ENCODE measurements around the gene SH3YL1. TPM values are rescaled to one million over a fixed set of nuclear protein-coding genes. Genes with fewer than 3 reads are reported as not detected.

The SH3YL1 gene, protein sequence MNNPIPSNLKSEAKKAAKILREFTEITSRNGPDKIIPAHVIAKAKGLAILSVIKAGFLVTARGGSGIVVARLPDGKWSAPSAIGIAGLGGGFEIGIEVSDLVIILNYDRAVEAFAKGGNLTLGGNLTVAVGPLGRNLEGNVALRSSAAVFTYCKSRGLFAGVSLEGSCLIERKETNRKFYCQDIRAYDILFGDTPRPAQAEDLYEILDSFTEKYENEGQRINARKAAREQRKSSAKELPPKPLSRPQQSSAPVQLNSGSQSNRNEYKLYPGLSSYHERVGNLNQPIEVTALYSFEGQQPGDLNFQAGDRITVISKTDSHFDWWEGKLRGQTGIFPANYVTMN
- 71.0 TPM for total RNA-seq

DNA sequence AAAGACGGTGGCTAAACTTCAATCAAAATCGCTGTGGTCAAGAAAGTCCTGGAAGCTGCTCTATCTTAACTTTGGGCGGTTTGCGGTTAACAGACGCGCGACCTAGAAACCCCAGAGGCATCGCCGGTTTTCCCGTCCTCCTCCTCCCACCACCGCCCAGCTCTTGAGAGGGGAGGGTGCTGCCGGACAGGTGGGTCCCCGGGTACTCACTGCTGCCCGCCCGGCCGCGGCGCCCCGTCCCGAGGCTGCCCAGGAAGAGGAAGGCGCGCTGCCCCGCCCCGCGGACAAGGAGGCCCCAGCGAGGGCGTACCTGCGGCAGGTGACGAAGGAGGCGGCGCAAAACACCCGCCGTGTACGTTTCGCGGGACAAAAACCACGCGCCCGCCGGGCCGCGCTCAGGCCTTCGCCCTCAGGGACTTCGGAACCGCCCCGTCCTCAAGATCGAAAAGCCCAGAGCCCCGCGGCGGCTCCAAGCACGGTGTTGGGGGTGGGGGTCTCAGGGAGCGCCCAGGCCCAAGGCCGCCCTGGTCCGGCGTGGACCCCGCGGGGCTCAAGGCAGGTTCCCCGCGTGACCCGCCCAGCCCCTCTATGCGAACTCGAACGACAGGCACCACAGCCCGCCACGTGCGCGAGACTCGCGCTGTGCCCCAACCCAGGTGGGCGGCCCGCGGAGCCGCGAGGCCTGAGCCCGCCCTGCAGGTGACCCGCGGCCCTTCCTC is at the start of gene SH3YL1:
Gene SH3YL1, minus strand, starts transcription at position 259 of the 719 bp plus-strand sequence. Its CDS starts 48 bp downstream, at position 211.
- peak; percentile 20 for DNase-seq

DNA sequence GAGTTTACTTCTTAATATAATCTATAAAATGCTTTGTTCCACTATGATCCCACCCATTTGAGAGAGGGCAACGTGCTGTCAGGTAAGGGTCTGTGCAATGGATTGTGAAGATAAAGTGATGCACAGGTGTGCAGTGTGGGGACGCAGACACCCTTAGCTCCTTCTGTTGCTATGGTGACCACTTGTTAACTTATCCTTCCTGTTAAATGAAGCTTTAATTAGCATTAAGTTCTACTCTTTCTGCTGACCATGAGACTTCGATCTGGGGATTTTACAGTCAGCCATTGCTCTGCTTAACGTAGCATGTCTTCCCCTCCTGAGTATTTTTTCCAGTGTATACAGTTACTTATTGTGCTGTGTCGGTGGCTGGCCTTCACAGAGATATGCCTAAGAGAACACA is 47.2 kb upstream of the SH3YL1 start:
- DNase-seq = no peak

DNA sequence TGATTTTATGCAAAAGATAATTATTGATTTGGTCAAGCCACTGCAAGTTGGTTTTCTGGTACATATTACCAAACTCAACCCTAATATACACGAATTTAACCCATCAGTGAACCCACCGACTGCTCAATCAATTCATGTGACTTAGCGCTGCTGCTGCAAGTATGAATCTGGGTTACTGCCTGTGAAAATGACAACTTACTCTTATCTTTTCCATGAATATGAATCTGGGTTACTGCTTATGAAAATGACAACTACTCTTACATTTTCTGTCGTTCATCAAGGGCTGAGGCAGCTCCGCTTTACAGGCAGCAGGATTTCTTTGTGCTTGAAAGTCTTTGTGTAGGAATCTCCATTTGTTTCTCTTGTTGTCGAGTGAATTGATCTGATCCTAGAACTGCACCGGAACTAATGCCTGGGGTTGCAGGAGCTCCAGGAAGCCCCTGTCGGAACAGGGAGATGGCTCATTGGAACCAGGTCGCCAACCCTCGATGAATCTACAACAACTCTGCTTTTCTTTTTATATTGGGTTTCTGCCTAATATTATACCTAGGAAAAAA is 46.2 kb upstream of the SH3YL1 start:
- DNase-seq = no peak

DNA sequence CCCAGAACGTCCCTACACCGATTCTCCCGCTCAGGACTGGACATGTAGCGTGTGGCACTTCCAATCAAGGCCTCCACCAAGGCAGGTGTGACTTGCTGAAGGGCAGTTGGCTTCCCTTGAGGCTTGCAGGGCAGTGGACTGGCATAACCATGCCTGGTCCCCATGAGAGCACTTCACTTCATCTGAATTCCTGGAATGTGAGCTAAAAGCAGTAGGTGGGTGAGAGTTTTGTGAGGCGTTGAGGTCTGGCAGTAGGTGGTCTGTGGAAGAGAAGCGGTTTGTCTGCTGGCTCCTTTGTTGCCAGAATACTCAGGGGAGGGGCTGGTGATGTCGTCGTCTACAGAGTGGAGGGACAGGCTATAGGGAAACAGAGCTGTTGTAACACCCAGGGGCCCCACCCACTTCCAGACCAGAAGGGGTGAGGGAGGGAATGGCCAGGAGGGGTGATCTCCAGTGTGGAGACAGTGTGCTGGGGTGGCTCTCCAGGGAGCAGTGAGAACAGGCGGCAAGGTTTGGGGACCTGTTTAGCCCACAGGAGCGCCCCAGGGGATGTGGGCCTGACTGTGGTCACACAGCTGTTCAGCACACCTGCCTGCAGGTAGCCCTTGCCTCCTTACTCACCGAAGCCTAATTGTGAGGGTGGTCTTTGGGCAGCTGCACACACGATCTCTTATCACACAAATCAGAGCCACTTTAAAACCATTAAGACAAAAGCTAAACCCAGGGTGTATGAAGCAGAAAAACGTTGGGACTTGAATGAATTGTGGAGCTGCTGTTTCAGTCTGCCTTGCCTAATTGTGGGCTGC is 45.5 kb upstream of the SH3YL1 start:
- no peak for DNase-seq

DNA sequence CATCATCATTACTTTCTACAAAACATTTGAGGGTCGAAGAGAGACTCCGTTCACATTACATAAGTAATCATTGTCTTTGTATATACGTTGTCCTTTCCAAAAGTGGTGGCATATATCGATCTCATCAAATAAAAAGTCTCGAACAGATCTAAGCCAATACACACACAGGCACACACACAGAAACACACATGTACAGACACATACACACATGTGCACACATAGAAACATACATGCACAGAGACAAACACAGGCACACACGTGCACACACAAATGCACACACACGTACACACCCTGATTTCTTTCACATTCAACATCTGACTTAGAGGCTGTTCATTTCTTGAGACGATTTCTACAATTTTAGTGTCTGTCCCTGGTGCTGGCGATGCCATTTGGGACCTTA is 41.5 kb upstream of the SH3YL1 start:
- no peak for DNase-seq

DNA sequence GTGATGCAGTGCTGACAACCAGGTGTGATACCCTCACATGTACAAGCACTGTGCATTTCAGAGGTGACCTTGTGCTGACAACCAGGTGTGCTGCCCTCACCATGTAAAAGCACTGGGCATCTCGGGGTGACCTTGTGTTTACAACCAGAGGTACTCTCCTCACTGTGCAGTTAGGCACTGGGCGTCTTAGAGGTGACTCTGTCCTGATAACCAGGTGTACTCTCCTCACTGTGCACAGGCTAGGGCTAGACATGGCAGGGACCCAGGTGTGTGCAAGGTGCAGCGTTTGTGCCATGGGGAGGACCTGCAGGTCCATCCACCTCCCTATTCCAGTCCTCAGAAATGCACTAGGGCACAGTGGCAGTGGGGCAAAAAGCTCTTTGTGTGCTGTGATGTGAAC is 32.5 kb upstream of the SH3YL1 start:
- no peak for DNase-seq

DNA sequence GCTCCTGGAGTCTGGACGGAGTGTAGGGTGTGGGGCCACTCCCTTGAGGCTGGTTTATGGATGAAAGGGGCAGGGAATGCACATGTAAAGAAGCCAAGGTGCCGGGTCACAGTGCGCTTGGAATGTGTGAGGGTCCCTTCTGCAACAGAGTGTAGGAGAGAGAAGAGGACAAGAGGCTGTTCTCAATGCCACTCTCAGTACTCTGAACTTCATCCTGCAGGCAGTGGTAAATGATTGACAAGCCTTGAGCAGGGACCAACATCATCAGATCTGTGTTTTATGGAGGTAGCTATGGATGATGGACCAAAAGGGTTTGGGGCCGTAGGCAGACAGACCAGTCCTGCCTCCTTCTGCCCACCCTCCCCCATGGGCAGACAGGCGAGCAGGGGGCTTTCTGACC is 31.3 kb upstream of the SH3YL1 start:
- DNase-seq = no peak

DNA sequence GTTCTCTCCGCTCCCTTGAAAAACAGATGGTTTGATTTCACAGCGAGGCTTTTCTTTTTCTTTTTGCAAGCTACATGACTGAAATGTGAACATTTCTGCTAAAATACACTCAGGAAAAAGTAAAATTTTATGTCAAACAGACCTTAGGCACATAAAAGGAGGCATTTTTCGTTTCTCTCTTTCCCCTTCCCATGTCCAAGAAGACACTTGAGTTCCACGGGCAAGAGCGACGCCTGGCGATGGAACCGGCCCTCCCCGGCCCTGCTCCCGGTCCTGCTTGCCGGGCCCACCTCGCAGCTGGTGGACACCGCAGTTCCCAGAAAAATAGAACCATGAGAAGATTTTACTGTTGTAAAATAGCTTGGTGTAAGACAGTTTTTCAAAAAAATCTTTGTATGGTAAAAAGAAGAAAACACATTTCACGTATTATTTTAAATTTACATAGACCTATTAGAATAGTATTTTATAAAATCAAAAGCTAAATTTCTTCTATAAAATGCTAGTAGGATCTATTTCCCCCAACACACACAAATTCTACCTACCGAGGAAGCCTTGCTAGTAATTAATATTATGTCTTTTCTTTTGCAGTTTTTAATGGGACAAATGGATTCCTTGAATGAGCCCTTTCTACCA is 26.4 kb upstream of the SH3YL1 start:
- peak; percentile 89 for DNase-seq

DNA sequence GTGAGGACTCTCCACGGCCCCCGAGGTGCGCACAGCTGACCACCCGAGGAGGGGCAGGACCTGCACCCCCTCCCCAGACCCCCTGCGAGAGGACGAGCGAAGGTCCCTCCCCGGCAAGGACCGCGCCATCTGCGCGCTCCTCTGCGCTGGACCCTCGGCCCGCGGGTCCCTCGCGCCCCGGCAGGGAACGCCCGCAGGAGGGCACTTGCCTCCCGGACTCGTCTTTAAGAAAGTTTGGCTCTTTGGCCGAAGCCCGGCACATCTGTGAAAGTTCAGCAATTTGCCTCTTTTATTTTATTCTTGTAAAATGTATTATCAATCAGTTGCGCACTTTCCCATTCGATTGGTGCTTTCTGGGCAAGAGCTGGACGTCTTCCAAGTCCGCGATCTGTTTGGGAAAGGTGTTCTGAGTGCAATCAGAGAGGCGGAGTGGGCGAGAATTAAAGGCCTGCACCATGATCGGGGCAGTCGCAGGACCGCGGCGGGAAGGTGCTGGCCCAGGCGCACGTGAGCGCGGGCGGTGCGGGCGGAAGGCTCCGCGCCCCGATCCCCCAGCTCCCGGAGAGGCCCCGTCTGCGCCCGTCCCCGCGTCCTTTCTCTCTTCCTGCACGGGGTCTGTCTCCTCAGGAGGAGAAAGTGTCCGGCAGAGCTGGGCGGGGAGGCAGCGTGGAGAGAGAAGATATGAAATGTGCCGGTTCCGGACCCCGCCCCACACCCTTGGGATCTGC is 25.7 kb upstream of the SH3YL1 start:
- peak; percentile 24 for DNase-seq

DNA sequence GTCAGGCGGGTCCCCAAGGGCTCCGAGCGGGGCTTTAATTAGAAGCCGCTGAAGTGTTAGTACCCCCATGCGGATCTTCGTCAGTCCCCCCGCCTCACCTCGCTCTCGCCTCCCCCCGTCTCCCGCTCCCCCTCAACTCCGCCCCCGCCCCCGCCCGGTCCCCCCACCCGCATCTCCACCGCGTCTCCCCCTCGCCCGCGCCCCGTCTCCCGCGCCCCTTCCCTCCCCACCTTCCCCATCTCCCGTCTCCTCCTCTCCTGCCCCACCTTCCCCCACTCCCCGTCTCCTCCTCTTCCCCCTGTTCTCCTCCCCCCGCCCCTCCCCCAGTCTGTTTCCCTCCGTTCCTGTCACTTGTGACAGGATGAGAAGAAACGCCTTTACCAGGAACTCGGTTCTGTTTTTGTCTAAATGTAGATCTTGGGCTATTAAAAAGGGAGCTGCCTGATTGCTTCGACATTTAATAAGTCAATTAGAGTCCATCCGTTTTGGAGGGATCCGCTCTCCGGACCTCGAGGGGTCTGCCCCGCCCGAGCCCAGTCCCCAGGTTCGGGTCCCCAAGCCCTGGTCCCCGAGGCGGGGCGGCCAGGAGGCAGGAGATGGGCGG is 25.0 kb upstream of the SH3YL1 start:
- peak; percentile 19 for DNase-seq

DNA sequence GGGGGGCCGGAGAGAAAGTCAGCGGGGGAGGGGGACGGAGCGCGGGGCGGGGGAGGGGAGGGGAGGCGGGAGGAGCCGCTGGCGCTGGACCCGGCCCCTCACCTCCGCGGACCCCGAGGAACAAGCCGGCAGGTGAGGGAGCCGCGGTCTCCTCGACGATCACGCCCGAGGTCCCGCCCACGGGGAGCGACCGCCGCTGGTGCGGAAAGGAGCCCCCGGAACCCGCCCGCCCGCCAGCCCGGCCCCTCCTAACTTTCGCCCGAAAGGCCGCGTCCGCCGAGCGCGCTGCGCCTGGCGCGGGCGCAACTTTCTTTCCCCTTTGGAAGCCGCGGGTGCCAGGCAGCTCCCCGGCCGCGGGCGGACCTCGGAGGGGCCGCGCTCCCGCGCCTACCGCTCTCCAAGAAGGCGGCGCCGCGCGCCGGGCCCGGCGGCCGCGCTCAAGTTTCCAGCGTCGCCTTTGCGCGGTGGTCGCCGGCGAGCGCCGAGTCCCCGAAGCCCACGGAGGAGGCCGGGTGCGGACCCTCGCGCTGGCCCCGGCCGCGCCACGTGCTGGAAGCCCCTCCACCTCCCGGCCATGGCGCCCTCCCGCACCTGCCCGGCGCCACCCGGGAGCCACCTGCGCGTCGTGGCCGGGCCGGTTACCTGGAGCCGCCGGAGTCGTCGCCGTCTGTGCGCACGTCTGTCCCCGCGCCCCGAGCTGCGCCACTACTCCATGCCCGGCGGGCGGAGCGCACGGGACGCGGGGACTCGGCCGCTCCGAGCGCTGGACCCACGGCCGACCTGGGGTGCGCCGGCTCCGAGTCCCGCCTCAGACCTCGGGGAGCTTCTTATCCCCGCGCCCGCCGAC is 24.3 kb upstream of the SH3YL1 start, which contains the start of gene ALKAL2:
Gene ALKAL2, minus strand, starts transcription at position 181 of the 847 bp plus-strand sequence. CDS start 256 bp downstream, outside the sequence.
- DNase-seq = peak; percentile 31

DNA sequence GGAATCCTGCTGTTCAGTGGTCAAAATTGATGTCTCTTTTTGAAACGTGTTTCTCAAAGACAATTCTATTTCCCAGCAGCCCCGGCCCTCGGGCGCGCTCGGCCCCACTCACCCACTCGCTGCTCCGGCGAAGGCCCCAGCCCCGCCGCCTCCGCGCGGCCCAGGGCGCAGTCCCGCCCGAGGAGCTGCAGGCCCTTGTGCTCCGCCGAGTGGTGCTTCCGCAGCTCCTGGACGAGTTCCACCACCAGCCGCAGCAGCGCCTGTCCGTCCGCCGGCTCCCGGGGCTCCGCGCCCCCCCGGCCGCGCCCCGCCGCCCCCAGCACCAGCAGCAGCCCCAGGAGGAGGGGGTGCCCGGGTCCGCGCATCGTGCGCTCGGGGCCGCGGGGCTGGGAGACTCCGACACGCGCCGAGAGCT is 23.6 kb upstream of the SH3YL1 start:
- peak; percentile 64 for DNase-seq

DNA sequence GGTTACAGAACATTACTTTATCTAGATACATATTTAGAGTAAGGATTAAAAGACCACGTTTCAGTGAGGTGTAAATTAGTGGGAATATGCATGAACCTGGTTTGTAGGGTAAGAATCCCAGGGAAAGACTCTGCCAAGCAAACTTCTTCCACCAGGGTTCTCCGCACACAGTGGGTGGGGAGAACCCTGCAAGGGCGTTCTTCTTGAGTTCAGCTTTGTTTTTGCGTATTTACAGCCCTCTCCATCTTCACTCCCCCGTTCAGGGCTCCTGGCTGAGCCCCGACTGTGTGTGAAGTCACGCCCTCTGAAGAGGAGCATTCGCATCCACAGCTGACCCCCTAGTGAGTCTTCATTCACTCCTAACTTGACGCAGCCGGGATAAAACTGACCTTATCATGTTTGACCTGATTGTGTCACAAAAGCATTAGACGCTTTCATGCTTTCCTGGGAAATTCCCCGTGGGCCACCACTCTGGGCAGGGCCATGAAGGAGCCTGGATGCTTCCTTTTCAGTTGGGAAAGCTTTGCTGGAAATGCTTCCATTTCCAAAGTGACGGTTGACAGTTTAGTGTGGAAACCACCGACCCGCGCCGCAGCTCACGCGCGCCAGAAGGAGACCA is 23.1 kb upstream of the SH3YL1 start:
- no peak for DNase-seq

DNA sequence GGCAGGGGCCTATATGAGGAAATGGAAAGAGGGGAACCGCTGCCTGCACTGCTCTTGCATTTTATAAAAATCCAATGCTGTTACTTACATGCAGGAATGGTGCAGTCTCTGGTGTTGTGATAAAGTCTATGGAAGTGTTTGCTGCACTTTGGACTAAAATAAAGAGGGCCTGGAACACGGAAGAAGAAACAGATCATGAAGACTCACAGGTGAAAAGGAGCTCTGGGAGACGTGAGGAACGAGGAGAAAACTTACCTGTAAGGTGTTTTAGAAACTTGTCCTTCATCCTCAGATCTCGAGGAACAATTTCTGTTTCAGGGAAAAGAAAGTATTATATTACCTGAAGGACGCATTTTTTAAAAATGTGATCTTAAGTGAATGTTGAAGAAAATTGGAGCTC is 22.2 kb upstream of the SH3YL1 start:
- DNase-seq = no peak

DNA sequence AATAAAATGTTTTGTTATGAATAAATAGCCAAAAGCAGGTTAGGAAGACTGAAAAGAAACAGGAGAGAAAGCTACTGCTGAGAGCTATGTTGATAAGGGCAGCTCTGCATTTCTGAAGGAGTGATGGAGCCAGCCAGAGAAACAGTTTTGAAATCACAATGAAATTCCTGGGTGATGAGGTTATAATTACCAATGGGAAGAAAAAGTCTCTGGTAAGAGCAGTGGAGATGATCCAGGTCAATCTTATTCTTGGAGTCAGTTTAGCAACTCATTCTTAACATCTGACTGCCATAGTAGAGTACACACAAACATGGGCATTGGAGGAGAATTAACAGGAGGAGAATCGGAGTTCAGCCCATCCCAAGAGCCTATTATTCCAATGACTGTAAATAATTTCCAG is 21.7 kb upstream of the SH3YL1 start:
- DNase-seq = no peak

DNA sequence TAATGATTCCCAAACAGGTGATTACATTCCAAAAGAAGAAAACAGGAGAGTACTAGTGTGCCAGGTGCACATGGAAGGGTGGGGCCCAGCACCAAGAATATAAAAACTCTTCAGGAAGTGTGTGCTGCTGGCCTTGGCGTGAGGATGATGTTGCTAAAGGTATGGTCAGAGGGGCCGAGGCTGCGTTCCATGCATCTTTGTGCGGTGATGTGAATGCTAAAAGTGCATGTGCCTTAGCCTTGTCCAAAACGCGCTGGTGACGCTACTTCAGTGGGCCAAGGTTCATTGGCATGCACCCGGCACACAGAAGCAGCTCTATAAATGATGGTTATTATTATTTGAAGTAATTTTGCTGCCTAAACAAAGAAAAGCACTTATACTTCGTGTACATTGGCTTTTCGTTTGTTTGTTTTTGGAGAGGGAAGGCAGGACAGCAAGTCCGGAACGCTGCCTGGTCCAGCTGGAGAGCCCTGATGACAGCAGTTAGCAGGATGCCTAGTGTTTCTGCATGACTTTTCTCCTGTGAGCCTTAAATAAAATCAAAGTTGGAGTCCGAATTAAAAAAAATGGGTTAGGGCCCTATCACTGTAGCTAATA is 21.2 kb upstream of the SH3YL1 start:
- DNase-seq = no peak

DNA sequence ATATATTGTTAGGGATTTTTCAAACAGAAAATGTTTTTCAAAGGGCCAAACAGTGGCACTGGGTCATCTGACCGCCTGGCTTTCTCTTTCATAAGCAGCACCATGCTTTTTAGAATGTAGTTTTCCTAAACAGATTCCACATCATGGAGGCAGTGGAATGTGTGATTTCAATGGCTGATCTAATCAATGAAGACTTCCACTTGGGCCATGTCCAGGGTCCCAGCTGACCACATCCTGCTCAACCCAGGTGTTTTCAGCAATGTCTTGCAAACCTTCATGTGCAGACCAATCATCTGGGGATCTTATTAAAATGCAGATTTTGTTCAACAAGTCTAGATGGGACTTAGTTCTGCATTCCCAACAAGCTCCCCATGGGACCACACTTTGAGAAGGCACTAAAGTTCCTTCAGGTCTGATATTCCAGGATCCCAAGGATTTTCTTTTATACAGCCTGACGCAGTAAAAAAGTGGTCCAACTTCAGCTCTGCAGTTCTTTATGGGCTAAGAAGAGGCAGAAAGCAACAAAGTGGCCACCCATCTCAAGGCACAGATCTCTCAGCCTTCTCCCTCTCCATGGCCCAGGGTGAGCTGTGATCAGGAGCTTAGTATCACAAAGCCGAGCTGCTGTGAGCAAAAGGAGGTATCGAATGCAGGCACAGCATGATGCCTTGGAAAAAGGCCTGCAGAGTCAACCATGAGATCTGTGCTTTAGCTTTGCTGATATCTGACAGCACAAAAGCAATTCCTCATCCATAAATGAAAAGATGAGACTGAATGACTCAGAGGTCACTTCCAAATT is 20.4 kb upstream of the SH3YL1 start:
- DNase-seq = no peak

All from tongue (tissue), 2 donors.